ENCODE results near the gene USP40.

Gene USP40

DNA sequence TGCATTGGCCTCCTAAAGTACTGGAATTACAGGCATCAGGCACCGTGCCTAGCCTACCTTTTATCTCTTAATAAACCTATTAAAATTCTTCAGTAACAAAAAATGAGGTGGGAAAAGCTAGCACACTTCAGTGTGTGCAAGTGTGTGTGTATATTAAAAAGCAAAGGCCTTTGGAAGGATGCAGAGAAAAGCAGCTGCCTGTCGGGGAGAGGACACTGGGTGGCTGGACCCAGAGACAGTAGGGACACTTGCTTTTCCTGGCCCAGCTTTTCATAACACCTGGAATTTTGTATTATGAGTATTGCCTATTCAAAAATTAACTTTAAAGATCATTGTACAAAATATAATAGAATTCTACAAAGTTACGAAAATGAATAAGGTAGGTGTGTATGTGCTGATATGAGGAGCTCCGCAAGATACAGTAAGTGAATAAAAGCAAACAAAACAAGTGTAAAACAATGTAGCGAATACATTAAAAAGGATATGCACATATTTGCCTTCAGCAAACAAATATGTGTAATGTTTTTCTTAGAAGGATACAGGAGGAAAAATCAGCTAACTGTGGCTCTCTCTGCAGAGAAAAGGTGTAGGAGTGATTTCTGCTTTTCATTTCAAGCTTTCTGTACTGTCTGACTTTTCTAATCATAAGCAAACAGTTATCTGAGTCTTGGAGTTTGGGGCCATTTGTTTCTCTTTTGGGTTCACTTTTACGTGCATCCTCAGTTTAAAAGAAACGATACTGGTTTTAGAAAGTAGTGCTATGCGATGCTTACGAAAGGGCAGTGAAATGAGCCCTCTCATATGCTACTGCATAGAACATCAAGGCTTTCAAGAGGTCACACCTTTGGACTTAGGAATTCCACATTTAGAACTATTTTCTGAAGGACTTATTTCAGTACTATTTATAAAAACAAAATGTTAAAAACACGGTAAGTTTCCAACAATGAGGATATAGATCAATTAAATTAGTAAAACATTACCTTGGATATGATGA is 70.8 kb downstream of the USP40 start:
- DNase-seq = no peak

- no peak for DNase-seq
Measured at GRCh38 chr2:233492751-233493150, 73.8 kb downstream of the USP40 start.

DNA sequence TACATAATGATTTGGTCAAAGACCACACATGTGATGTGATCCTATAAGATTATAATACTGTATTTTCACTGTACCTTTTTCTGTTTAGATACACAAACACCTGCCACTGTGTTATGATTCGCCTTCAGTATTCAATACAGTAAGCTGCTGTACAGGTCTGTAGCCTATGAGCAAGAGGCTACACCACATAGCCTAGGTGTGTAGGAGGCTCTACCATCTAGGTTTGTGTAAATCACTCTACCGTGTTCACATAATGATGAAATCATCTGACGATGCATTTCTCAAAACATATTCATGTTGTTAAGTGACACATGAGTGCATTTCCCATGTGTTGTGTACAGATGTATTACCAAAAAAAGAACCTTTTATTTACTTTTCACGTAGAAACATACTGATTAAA is 74.5 kb downstream of the USP40 start:
- no peak for DNase-seq

DNA sequence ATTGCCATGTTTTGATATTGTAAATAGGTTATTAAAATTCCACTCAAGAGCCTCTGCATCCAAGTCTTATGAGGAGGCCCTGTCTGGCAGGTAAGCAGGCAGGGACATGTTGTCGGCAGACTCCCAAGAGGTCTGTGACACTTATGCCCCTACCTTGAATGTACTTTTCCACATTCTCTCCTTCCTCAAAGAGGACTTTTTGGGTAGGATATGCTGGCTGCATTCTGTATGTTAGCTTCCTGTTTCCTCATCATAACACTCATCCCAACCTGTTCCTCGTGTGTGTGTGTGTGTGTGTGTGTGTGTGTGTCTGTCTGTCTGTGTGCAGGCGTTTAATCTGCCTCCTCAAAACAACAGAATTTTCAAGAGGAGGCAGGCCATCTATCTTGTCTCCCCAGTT is 75.3 kb downstream of the USP40 start:
- no peak for DNase-seq

DNA sequence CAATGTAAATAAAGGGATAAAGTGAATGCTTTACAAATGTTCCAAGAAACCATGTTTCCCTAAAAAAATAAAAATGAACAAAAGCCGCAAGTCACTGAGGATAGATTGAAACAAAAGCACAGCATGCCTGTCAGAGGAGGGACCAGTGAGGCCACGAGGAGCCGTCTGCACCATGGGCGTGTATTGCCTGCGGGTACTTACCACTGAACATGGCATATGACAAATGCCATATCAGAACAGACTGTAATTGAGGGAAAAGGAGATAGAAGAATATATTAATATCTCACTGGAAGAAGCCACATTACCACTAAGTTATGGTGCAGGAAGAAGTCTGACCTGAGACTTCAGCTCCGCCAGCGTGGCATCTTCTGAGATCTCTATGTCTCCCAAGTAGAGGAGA is 75.8 kb downstream of the USP40 start:
- DNase-seq = no peak

DNA sequence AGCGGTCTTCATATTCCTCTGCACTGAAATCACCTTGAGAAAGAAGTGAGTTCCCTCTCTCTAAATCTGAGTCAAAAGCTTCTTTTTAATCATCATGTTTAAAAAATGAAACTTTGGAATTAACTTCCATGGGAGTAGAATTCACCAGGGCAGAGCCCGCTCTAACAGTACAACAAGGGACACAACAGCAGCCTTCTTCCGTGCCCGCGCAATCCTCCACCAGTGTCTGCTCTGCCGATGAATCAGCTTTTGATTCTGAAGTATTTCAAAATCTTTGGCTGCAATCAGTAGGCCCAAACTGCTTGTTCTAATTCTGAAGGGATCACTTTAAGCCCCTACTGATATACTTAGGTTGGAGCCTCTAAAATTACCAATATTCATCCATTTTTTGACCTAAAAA is 76.9 kb downstream of the USP40 start:
- DNase-seq = no peak

DNA sequence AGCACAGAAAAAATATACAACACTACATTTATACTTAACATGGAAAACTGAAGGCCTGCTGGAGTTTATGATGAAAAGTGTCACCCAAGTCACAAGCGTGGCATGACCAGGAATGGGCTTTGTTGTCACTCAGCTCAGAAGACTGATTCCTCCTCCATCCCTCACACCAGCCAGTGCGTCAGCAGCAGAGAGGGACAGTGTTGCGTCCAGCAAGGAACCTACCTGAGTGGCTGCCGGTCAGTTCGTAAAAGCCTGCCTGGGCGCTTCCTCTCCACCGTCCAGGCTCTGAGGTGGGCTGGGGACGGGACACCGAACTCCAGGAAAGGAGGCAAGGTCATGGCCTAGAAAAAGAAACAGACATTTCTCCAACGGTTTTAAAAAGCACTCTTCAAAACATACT is 77.4 kb downstream of the USP40 start:
- DNase-seq = no peak

DNA sequence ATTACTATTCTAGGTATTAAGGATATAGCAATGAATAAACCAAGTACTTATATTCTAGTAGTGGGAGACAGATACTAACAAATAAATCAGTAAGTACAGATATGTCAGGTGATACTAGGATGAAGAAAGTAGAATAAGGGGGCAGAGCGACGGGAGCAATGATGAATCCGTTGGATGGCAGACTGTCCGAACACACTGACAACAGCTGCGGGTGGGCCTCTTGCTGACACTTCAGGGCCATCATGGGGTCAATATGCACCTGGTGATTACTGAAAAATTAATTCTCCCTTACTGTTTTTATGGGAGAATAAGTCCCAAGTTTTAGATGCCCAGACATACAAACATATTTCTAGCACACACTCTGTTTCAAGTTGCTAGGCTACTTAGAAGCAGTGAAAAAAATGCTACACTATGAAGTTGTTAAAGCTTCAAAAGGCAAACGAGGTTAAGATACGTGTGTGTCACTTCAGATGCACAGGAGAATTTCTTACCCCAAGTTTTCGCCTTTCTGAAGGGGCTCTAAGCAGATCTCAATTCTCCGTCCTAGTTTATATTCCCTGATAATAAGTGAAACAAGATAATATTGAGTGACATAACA is 78.7 kb downstream of the USP40 start:
- DNase-seq = no peak

GRCh38 chr2:233486778-233487552 is 79.6 kb downstream of the USP40 start:
- DNase-seq = no peak

DNA sequence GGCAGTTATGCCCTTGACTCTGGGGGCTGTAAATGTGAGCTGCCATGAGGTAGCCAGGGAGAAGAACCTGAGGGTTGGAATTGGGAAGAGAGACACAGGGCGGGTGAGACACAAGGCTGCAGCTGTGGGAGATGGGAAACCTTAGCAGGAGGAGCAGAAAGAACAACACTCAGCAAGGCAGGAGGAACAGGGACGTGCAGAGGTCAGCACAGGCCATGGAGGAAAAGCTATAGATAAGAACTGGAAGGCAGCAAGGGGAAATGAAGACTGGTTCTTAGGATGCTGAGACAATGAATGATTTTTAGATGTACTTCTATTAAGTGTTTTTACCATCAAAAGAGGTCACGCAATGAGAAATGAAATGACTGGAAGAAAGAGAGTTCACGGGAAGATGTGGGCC is 80.2 kb downstream of the USP40 start:
- no peak for DNase-seq

- no peak for DNase-seq
Measured at GRCh38 chr2:233485726-233486125, 80.9 kb downstream of the USP40 start.

DNA sequence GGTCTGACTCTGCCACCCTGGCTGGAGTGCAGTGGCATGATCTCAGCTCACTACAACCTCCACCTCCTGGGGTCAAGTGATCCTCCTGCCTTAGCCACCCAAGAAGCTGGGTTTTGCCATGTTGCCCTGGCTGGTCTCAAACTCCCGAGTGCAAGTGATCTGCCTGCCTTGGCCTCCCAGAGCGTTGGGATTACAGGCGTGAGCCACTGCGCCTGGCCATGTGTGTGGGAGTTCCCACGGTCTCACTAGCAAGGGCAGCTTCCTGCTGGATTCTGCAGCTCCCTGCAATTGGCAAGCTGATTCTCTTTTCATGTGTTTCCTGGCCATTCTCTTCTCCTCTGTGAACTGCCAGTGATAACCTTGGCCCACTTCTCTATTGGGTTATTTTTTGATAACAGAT is 84.0 kb downstream of the USP40 start:
- DNase-seq = no peak

- DNase-seq = peak in 1 of 2 experiments; percentile 16
Measured at GRCh38 chr2:233481368-233482142, 85.0 kb downstream of the USP40 start.

GRCh38 chr2:233480490-233481202 is 85.9 kb downstream of the USP40 start:
- DNase-seq = peak; percentile 34 to 50

DNA sequence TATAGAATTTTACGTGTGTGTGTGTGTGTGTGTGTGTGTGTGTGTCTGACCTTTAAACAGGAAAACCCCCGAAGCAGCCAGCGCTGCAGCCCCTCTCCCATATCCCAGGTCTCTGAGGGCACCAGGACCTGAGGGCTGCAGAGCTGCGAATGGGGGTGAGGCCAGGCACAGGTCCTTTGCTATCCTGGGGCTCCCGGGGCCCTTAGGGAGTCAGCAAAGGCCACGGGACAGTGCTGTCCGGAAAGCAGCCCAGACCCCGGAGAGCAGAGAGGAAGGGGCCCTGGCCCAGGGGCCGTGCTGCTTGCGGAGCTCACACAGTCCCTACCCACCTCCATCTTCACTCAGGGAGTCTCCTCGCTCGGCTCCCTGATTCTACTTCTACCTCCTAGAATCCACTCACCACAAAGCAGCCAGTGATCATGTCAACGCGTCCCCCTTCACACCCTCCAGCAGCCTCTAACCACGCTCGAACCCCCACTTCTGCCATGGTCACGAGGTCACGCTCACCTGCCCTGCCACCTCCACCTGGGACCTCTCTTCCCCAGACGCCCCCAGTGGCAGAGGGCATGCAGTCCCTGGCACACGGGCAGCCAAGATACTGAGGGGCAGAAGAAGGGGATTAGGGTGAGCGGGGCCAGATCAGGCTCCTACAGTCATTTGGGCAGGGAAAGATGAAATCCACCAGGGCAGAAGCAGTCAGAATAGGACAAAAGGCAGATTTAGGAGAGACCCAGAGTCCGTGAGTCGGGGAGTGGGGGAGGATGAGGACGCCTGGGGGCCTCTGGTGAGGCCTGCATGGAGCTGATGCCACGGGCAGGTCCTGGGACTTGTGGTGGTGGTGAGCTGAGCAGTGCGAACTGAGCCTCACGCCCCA is 86.7 kb downstream of the USP40 start:
- DNase-seq = no peak

- no peak for DNase-seq
Measured at GRCh38 chr2:233477548-233478433, 88.8 kb downstream of the USP40 start.

- no peak for DNase-seq
Measured at GRCh38 chr2:233476651-233477547, 89.7 kb downstream of the USP40 start.

GRCh38 chr2:233476063-233476410 is 90.5 kb downstream of the USP40 start:
- no peak for DNase-seq
